GM23338 (cell line): ENCODE data around the gene PGAP3. TPM values are rescaled to one million over a fixed set of nuclear protein-coding genes. Genes with fewer than 3 reads are reported as not detected.

Source experiments
- ATAC-seq: fragments of 200-7000 bp; cut with Tn5 transposase; 3 replicates; pipeline ENCODE4 v1.9.1; 2020
- DNase-seq: peaks from one replicate; pipeline ENCODE4 v3.0.0-alpha.2; 2015; ENCODE audit warnings: low spot score
- H2AFZ ChIP-seq: fragments of 200-600 bp; sonication (generic); 2 replicates; pipeline ENCODE4 v1.8.0; 2016; ENCODE audit warnings: antibody characterized with exemption, mild to moderate bottlenecking, moderate library complexity
- H3F3A ChIP-seq: fragments of 200-600 bp; sonication (generic); replicated peaks from 2 replicates; pipeline ENCODE4 v1.8.0; 2017; ENCODE audit warnings: antibody characterized with exemption, mixed run types, low read depth
- H3K27ac ChIP-seq: fragments of 200-600 bp; sonication (generic); 2 replicates; pipeline ENCODE4 v1.6.1; 2016; ENCODE audit warnings: low read depth
- H3K27me3 ChIP-seq: fragments of 200-600 bp; sonication (generic); 2 replicates; pipeline ENCODE4 v1.8.0; 2016; ENCODE audit warnings: mild to moderate bottlenecking, mixed run types, moderate library complexity; ENCODE audit not compliant: insufficient read depth
- H3K36me3 ChIP-seq: fragments of 200-600 bp; sonication (generic); 2 replicates; pipeline ENCODE4 v1.8.0; 2016; ENCODE audit warnings: mild to moderate bottlenecking; ENCODE audit not compliant: insufficient read depth
- H3K4me1 ChIP-seq: fragments of 200-600 bp; sonication (generic); 2 replicates; pipeline ENCODE4 v1.8.0; 2016; ENCODE audit warnings: mild to moderate bottlenecking, moderate library complexity; ENCODE audit not compliant: insufficient read depth
- H3K4me2 ChIP-seq: fragments of 200-600 bp; sonication (generic); 2 replicates; pipeline ENCODE4 v1.7.1; 2017; ENCODE audit warnings: mixed run types
- H3K4me3 ChIP-seq: fragments of 200-600 bp; sonication (generic); 2 replicates; pipeline ENCODE4 v1.6.1; 2016; ENCODE audit warnings: mixed run types
- H3K79me2 ChIP-seq: fragments of 200-600 bp; sonication (generic); replicated peaks from 2 replicates; pipeline ENCODE4 v1.8.0; 2017; ENCODE audit warnings: mild to moderate bottlenecking; ENCODE audit not compliant: insufficient read depth
- H3K9me2 ChIP-seq: fragments of 200-600 bp; sonication (generic); 2 replicates; pipeline ENCODE4 v1.8.0; 2017; ENCODE audit not compliant: insufficient read depth
- H4K20me1 ChIP-seq: fragments of 200-600 bp; sonication (generic); replicated peaks from 2 replicates; pipeline ENCODE4 v1.8.0; 2017; ENCODE audit warnings: mild to moderate bottlenecking; ENCODE audit not compliant: insufficient read depth
- H3K27ac Mint-ChIP-seq: 2 replicates; pipeline ENCODE4 v1.8.0; 2020; ENCODE audit warnings: inconsistent platforms, mild to moderate bottlenecking, moderate library complexity, mixed read lengths
- H3K27me3 Mint-ChIP-seq: 3 replicates; pipeline ENCODE4 v1.8.0; 2022; ENCODE audit warnings: low read depth, mild to moderate bottlenecking, moderate library complexity, mixed read lengths, inconsistent platforms; ENCODE audit not compliant: insufficient read depth, poor library complexity
- H3K36me3 Mint-ChIP-seq: 3 replicates; pipeline ENCODE4 v1.8.0; 2021; ENCODE audit warnings: low read depth, mild to moderate bottlenecking, inconsistent platforms, moderate library complexity, mixed read lengths
- H3K4me1 Mint-ChIP-seq: 3 replicates; pipeline ENCODE4 v1.8.0; 2020; ENCODE audit warnings: mild to moderate bottlenecking, inconsistent platforms, mixed read lengths
- H3K4me3 Mint-ChIP-seq: 3 replicates; pipeline ENCODE4 v1.8.0; 2021; ENCODE audit warnings: moderate library complexity, mild to moderate bottlenecking, inconsistent platforms, mixed read lengths
- H3K9me3 Mint-ChIP-seq: 3 replicates; pipeline ENCODE4 v1.8.0; 2020; ENCODE audit warnings: moderate library complexity, mild to moderate bottlenecking, inconsistent platforms, mixed read lengths
- CREB1 ChIP-seq: fragments of 250-450 bp; sonication (Bioruptor Pico); IDR thresholded peaks from 2 replicates; pipeline ENCODE4 v1.5.0; 2020; ENCODE audit warnings: low read depth, mild to moderate bottlenecking, moderate library complexity
- CTCF ChIP-seq, 2 experiments: fragments of 200-600 bp in 1 of 2; sonication (generic) in 1 of 2; conservative IDR thresholded peaks; 2 replicates each; pipeline versions ENCODE4 v1.5.1 to v1.6.1; 2016 to 2017; ENCODE audit warnings: antibody characterized with exemption in 2 of 2, low read depth in 2 of 2, mild to moderate bottlenecking in 2 of 2, moderate library complexity in 1 of 2
- ETS1 ChIP-seq: IDR thresholded peaks from 2 replicates; pipeline ENCODE4 v1.6.1; 2016; ENCODE audit warnings: antibody characterized with exemption
- EZH2 ChIP-seq: fragments of 200-600 bp; sonication (generic); IDR thresholded peaks from one replicate; pipeline ENCODE4 v1.8.0; 2017; ENCODE audit warnings: antibody characterized with exemption, mild to moderate bottlenecking, low read depth; ENCODE audit not compliant: unreplicated experiment
- EZH2phosphoT487 ChIP-seq: fragments of 200-600 bp; sonication (generic); IDR thresholded peaks from one replicate; pipeline ENCODE4 v1.8.1; 2018; ENCODE audit warnings: antibody characterized with exemption; ENCODE audit not compliant: unreplicated experiment
- JUNB ChIP-seq: IDR thresholded peaks from one replicate; pipeline ENCODE4 v1.6.1; 2016; ENCODE audit warnings: antibody characterized with exemption; ENCODE audit not compliant: unreplicated experiment
- NANOG ChIP-seq: IDR thresholded peaks from 2 replicates; pipeline ENCODE4 v1.6.1; 2016; ENCODE audit warnings: antibody characterized with exemption, borderline replicate concordance
- REST ChIP-seq: IDR thresholded peaks from one replicate; pipeline ENCODE4 v1.6.1; 2018; ENCODE audit warnings: antibody characterized with exemption; ENCODE audit not compliant: unreplicated experiment
- STAT1 ChIP-seq: IDR thresholded peaks from one replicate; pipeline ENCODE4 v1.6.1; 2016; ENCODE audit warnings: antibody characterized with exemption; ENCODE audit not compliant: unreplicated experiment
- ZNF331 ChIP-seq: fragments of 250-450 bp; sonication (Bioruptor Pico); IDR thresholded peaks from 2 replicates; pipeline ENCODE4 v1.5.0; 2020; ENCODE audit warnings: low read depth, mild to moderate bottlenecking, moderate library complexity
- polyA plus RNA-seq: library from polyadenylated mRNA; unstranded; fragments of >200 nt; fragmentation: Nextera tagmentation; extraction: Ambion mirVana; gene quantifications from 2 replicates; pipeline ENCODE4 v1.2.1, GENCODE V29; 2016
- total RNA-seq: library from RNA; depleted of rRNA; stranded (reverse); fragments of >200 nt; shearing (Covaris generic); gene quantifications from 2 replicates; pipeline ENCODE4 v1.2.3, GENCODE V29; 2014

Gene PGAP3
- total and polyA plus RNA-seq, 2 experiments from 2014 or later: 7.0 to 10.7 TPM

GRCh38 chr17:39627047-39627711, 60.7 kb downstream of the PGAP3 start:
- Histone ChIP-seq H2AFZ (peak overlapping the region; percentile 91; the same call in 1 of the 2 replicates), H3K4me3 (peak overlapping the region; percentile 91), H3K79me2 (no peaks in the 10 kb centered on the region), H3K36me3 (no peaks in the 10 kb centered on the region), H3K4me2 (peak overlapping the region; percentile 95), H4K20me1 (no peaks in the 10 kb centered on the region), H3K27ac (no peak overlapping the region), H3K9me2 (no peaks in the 10 kb centered on the region), H3K4me1 (peaks cover 50% of the 10 kb centered on the region), H3F3A (0 out of 2 replicates have a peak, but pooled peaks cover 10% of the 10 kb centered on the region), H3K27me3 (peaks cover 69% of the 10 kb centered on the region)
- Mint-ChIP-seq H3K27me3 (peaks cover 64% of the 10 kb centered on the region), H3K4me1 (peaks cover 69% of the 10 kb centered on the region), H3K9me3 (no peaks in the 10 kb centered on the region; the same call in 2 of the 3 replicates), H3K36me3 (0 out of 3 replicates have a peak, but pooled peaks cover 2% of the 10 kb centered on the region), H3K27ac (no peak overlapping the region), H3K4me3 (peak overlapping the region; percentile 86)
- ATAC-seq (peak; percentile 16), DNase-seq (no peak)
- peak; percentile 2 for TF ChIP-seq EZH2
- TF ChIP-seq REST: no peak
- TF ChIP-seq CREB1 (CRISPR knock-in tag): no peak

- Histone ChIP-seq H3K4me3 (peak within 1 kb of the TSS; percentile 91), H3K27me3 (peaks cover 75% of the 10 kb centered on the region)
- 0 out of 3 replicates have a peak, but pooled peaks cover 2% of the 10 kb centered on the region for H3K36me3 Mint-ChIP-seq
- no peak for TF ChIP-seq CTCF (conservative IDR thresholded peaks at IDR 0.05; ENCODE audit: low read depth in 2 of 2)
- TF ChIP-seq NANOG: no peak
- TF ChIP-seq STAT1: no peak
- TF ChIP-seq JUNB: no peak
- no peak for TF ChIP-seq ETS1
- no peak for TF ChIP-seq EZH2phosphoT487
- TF ChIP-seq ZNF331 (CRISPR knock-in tag): no peak
These were observed 61.4 kb downstream of the PGAP3 start, which contains the start of gene PPP1R1B for GRCh38 chr17:39626171-39627046. TSS of gene PPP1R1B (plus strand) at chr17:39626952. CDS start at chr17:39627393, 441 bp downstream.

More at GRCh38 chr17:39626171-39627046, 61.4 kb downstream of the PGAP3 start, which contains the start of gene PPP1R1B:
- Histone ChIP-seq H3K27ac (no peak within 1 kb of the TSS), H3K9me2 (no peaks in the 10 kb centered on the region), H3K36me3 (no peaks in the 10 kb centered on the region), H3K4me2 (peak within 1 kb of the TSS; percentile 95), H3K4me1 (peaks cover 44% of the 10 kb centered on the region), H3K79me2 (no peaks in the 10 kb centered on the region), H2AFZ (peak within 1 kb of the TSS; percentile 91; the same call in 1 of the 2 replicates), H4K20me1 (no peaks in the 10 kb centered on the region), H3F3A (0 out of 2 replicates have a peak, but pooled peaks cover 10% of the 10 kb centered on the region)
- Mint-ChIP-seq H3K9me3 (no peaks in the 10 kb centered on the region; the same call in 2 of the 3 replicates), H3K27ac (no peak within 1 kb of the TSS), H3K4me1 (peaks cover 65% of the 10 kb centered on the region), H3K27me3 (peaks cover 68% of the 10 kb centered on the region), H3K4me3 (peak within 1 kb of the TSS; percentile 86)
- DNase-seq (peak; percentile 74), ATAC-seq (peak; percentile 44)
